Fibroblast of pulmonary artery (primary cell): ENCODE data around the gene ZBP1.

ENCODE experiments used
- DNase-seq: peaks from one replicate; pipeline ENCODE4 v3.0.0-alpha.2; 2010; ENCODE audit warnings: low read depth
- H3K4me3 ChIP-seq: replicated peaks from 2 replicates; pipeline ENCODE4 v1.5.1; 2011; ENCODE audit warnings: low read depth, mild to moderate bottlenecking, control low read depth, low read length, moderate library complexity
- CTCF ChIP-seq: IDR thresholded peaks from 2 replicates; pipeline ENCODE4 v1.5.1; 2011; ENCODE audit warnings: mild to moderate bottlenecking, control low read depth, low read length, inconsistent platforms; ENCODE audit errors: missing control alignments

The ZBP1 gene

GRCh38 chr20:57586943-57587277 lies 33.3 kb downstream of the ZBP1 start:
- DNase-seq, result no peak
- TF ChIP-seq CTCF, result no peak

DNA sequence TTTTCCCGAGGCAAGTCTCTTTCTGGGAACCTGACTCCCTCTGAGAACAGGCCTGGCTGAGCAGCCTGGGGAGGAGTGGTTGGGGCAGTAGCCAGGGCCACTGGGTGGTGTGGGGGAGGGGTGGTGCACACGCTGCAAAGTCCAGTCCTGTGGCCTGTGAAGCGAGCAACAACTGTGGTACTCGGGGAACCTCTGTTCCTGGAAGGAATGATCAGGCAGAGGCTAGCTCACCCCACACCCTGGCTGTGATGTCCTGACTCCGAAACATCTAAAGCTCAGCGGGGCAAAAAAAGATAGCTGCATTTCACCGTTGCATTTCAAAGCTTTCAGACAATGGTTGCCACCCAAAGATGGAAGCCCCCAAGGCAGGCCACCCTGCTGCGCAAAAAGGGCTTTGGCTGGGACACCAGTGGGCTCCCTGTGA lies 33.8 kb downstream of the ZBP1 start:
- no peak overlapping the region for H3K4me3 ChIP-seq
- no peak for TF ChIP-seq CTCF
- DNase-seq, result no peak

More at GRCh38 chr20:57586943-57587277, 33.3 kb downstream of the ZBP1 start:
- H3K4me3 ChIP-seq, result no peak overlapping the region

- TF ChIP-seq CTCF, result no peak
- DNase-seq, result no peak
- H3K4me3 ChIP-seq, result no peak overlapping the region
These were observed 34.6 kb downstream of the ZBP1 start for GRCh38 chr20:57585466-57586213.

DNA sequence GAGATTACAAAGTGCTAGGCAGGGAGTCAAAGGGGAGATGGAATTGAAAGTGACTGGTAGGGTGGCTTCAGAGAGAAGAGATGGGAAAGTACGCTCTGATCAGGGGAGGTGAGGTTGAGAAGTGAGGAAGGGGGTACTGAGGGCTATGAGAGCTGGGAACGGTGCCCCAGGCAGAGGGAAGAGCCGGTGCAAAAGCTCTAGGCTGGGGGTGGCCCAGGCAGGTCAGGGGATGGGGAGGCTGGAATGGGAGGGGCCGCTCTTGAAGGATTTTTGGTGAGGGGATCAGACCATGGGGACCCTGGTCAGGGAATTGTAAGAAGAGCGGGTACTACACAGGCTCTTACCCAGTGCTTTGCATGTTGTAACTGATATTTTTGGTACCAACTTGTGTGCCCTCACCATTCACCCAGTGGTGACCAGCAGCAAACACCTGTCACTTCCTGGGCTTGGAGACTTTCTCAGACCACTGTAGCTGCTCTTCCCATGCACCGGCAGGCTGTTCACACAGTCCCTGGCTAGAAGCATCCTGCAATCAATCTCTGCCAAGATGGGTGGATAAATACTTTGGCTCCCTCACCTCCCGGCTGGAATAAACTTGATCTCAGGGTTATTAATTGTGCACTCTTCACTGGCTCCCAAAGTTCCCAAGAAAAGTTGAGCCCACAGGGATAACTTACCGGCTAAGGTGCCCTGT lies 35.3 kb downstream of the ZBP1 start:
- H3K4me3 ChIP-seq, result no peak overlapping the region
- DNase-seq, result no peak
- no peak for TF ChIP-seq CTCF

DNA sequence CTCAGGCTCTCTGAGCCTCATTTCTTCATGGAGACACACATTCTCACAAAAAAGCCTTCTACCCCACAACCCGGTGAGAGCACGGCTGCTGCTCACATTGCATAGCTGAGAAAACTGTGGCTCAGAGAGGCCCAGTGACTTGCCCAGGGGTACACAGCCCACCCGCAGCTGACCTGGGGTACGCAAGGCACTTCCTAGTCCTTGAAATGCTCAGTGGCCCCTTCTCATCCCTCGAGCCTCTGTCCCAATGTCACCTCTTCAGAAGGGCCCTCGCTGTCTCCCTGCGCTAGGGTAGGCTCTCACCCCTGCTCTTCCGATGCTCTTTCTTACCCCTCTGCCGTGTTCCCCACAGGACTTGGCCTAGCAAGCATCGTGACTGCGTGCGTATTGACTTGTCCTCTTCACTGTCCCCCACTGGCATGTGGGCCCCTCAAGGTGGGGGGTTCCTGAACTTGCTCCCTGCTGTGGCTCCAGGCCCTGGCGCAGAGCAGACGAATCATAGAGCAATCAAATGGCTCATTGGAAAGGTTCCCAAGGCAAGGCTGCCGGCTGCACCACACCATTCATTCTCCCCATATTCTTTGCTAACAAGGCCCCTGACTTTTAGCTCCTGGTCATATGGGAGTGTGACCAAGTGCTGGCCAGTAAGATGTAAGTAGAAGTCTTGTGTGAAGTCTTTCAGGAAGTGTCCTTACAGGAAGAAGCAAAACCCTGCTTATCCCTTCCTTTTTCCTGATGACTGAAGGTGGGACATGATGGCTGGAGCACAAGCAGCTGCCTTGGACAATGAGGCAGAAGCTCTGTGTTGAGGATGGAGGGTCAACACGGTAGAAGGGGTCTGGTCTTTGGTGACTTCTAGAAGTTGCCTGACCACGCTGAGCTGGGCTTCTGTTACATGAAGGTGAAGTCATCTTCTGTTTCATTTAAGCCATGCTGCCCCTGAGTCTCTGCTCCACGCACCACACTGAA lies 36.7 kb downstream of the ZBP1 start:
- no peak for TF ChIP-seq CTCF
- DNase-seq, result no peak

DNA sequence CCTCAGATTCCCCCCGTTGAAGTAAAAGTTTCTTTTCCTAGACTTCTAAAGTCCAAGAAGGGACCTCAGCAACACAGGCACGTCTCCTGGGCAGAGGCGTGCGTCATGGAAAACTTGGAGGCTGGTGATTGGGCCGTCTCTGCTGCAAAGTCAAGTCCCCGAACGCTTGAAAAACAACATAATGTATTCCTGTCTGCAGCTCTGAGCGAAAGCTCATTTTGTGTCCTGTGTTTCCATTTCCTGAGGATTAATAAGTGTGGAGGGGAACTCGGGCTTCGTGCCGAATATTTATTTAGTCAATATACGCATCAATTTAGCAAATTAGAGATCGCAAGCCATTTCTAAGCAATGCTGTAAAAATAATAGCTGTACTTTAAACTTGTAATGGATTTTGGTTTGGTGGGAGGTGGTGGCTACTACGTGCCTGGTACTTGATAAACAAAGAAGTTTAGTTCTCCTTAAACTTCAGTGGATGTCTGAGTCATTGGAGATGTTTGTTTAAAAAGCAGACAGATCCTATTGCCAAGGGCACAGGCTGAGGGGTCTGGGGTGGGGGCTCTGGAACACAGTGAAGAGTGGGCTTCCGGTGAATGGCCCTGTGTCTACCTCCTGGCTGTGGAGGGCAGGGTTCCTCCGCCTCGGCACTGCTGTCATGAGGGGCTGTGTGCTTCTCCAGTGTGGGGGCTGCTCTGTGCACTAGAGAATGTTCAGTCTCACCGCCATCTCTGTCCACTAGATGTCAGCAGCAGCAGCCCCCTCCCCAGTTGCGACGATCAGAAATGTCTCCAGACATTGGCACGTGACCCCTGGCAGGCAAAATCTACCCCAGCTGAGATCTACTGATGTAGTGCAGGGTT lies 37.6 kb downstream of the ZBP1 start:
- peak; percentile 34 for DNase-seq
- peak; percentile 35 for TF ChIP-seq CTCF
- no peak overlapping the region for H3K4me3 ChIP-seq

More for the DNA sequence above, 36.7 kb downstream of the ZBP1 start:
- H3K4me3 ChIP-seq, result no peak overlapping the region
